IPS-11a (cell line): ENCODE measurements around the gene DCAF15.
"Not testable (repeated sequence)": the region's sequence is repeated elsewhere in the genome, so short reads cannot be mapped to it uniquely, and the experiment has no call there.

ENCODE experiments used
- H3K4me3 ChIP-seq: one replicate; pipeline ENCODE4 v1.5.1; 2013; ENCODE audit warnings: low read depth, low read length, control low read depth

DCAF15 gene

DNA sequence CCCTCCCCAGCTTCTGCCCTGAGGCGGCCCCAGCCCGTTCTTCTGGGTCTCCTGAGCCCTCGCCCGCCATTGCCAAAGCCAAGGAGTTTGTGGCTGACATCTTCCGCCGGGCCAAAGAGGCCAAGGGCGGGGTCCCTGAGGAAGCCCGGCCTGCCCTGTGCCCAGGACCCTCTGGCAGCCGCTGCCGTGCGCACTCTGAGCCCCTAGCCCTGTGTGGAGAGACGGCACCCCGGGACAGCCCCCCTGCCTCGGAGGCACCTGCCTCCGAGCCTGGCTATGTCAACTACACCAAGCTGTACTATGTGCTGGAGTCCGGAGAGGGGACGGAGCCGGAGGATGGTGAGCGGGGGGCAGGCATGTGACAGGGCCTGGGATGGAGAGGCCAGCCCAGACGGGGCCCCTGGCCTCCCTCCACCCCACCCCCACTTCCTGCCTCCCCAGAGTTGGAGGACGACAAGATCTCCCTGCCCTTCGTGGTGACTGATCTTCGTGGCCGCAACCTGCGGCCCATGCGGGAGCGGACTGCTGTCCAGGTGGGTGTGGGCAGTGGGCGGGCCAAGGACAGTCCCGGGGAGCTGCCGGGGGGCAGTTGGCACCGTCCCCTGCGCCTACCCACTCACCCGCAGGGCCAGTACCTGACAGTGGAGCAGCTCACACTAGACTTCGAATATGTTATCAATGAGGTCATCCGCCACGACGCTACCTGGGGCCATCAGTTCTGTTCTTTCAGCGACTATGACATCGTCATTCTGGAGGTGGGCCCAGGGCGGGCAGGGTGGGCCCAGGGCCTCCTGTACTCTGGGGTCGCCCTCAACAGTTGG is 7.0 kb downstream of the DCAF15 start:
- H3K4me3 ChIP-seq, result no peak overlapping the region

- no peak overlapping the region for H3K4me3 ChIP-seq
Measured at GRCh38 chr19:13959962-13960862, 7.9 kb downstream of the DCAF15 start.

GRCh38 chr19:13960863-13961784 is 8.8 kb downstream of the DCAF15 start:
- H3K4me3 ChIP-seq, result no peak overlapping the region

DNA sequence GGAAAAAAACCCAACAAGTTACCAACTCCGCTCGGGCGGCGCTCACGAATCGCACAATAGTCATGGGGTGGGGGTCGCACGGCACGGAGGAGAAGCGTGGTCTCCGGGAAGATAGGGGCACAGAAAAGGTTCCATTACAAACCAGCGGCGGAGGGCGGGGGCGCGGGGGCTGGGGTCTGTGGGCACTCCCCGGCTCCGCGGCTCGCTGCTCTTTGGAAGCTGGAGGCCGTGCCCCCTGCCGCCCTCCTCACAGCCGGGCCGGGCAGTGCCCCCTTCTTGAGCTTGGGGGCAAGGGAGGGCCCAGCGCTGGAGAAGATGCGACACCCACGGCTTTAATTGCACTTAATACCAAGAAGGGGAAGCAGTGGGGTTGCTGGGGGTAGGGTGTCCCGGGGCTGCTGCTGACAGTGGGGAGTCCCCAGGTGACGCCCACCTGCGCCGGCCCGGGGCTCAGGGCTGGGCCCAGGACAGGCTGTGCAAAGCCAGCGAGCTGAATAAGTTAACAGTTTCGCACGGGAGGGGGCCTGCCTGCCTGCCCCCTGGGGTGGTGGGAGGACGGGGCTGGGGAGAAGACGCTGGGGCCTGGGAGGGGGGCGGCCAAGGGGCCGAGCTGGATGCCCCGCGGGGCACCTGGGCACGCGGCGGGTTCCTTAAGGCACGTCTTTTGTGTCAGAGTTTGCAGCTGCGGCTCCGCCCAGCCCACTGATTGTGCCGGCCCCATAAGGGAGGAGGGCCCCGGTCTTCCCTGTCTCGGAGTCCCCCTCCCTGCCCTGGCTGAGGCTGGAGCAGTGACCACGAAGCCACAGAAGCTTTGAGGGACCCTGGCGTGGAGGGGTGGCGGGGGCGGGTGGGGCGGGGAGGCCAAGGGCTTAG is 9.8 kb downstream of the DCAF15 start:
- peak overlapping the region; percentile 13 for H3K4me3 ChIP-seq

GRCh38 chr19:13962699-13963602 is 10.6 kb downstream of the DCAF15 start:
- peak overlapping the region; percentile 41 for H3K4me3 ChIP-seq

- peak overlapping the region; percentile 41 for H3K4me3 ChIP-seq
Measured at GRCh38 chr19:13963603-13964105, 11.3 kb downstream of the DCAF15 start.

DNA sequence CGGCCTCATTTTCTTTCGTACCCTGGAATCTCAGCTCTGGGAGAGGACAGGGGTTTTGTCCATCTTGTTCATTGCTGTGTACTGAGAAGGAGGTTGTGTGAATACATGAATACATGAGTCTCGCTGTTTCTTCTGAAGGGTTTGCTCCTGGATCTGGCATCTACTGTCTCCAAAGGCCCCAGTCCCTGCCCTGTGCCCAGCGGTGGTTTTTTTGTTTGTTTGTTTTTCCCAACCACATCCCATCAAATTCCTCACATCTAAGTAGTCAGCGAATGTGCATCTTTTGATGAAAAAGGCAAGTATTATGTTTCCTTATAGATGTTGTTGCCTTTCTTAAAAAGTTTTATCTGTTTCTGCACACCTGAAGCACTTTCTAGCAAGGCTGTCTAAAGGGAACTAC is 12.5 kb downstream of the DCAF15 start:
- H3K4me3 ChIP-seq, result no peak overlapping the region

GRCh38 chr19:13965377-13965896 is 13.1 kb downstream of the DCAF15 start:
- H3K4me3 ChIP-seq, result no peak overlapping the region

DNA sequence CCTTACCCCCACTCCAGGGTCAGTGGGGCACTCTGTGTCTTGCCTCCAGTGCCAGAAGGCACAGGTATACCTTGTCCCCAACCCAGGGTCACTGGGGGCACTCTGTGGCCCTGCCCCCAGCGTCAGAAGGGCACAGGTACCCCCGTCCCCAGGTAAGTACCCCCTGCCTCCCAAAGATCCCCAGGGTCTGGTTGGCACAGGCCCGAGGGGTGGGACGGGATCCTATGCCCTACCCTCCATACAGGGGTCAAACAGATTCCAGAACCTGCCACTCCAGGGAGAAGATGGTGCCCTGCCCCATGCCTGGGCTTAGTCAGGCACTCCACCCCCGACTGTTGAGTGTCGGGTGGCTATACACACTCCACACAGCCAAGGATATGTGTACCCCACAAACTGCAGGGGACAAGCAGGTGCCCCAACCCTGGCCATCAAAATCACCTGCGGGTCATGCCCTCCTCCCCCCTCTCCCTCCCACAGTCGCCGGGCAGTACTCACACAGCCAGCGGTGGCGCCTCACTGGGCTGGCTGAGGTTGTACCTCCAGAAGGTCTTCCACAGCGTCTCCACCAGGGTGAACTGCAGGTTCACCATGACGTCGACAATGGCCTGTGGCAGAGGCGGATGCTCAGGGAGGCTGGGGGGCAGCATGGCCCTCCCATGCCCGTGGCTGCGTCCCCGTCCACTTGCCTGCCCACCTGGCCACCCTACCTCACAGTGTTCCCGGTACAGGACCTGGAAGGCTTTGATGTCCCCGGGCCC is 13.8 kb downstream of the DCAF15 start:
- no peak overlapping the region for H3K4me3 ChIP-seq

GRCh38 chr19:13966684-13967128 is 14.4 kb downstream of the DCAF15 start:
- H3K4me3 ChIP-seq, result no peak overlapping the region

GRCh38 chr19:13967206-13967605 is 14.9 kb downstream of the DCAF15 start:
- not testable (repeated sequence) for H3K4me3 ChIP-seq

DNA sequence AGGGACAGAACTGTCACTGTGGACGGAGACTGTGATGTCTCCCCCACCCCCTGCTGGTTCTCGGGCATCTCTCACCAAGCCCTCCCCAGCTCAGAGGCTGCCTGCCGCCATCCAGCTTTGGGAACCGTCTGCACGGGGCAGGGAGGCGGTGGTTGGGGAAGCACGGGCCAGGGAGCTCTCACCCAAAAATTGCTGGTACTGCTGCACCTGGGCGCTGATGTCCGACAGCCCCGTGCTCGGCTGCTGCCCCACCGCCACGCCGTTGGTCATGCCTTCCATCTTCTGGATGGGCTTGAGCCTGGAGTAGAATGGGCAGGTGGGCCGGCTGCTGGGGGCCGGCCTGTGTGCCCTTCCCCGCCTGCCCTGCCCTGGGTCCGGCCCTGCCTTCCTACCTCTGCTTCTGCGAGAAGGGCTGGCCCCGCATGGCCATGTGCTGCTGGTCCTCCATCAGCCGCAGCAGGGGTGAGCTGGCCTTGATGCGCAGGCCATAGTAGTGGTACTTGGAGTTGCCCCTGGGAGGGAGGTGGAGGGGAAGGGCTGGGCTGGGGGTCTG is 16.1 kb downstream of the DCAF15 start:
- H3K4me3 ChIP-seq, result no peak overlapping the region

DNA sequence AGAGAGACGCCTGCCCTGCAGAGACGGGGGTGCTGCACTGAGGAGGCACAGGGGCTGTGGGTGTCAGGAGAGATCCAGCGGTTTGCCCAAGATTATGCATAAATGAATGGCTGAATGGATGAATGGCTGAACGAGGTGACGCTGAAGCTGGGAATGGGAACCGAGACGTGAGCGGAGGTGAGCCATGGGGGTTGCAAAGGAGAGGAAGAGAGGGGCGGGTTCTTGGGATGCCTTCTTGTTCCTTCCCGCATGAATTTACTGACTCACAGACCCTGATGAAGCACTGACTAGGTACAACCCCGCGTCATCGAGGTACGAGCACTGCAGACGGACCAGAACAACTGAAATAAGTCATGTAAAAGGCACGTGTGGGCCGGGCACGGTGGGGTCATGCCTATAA is 16.7 kb downstream of the DCAF15 start:
- no peak overlapping the region for H3K4me3 ChIP-seq

- no peak overlapping the region for H3K4me3 ChIP-seq
Measured at GRCh38 chr19:13969897-13970296, 17.6 kb downstream of the DCAF15 start.

DNA sequence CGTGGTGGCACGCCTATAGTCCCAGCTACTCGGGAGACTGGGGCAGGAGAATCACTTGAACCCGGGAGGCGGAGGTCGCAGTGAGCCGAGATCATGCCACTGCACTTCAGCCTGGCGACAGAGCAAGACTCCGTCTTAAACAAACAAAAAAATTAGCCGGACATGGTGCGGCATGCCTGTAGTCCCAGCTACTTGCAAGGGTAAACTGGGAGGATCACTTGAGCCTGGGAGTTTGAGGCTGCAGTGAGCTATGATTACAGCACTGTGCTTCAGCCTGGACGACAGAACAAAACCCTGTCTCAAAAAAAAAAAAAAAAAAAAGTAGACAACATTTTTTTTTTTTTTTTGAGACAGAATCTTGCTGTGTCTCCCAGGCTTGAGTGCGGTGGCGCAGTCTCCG is 19.6 kb downstream of the DCAF15 start:
- not testable (repeated sequence) for H3K4me3 ChIP-seq

- H3K4me3 ChIP-seq, result no peak overlapping the region
Measured at GRCh38 chr19:13972368-13973155, 20.3 kb downstream of the DCAF15 start.

GRCh38 chr19:13973479-13973878 is 21.2 kb downstream of the DCAF15 start:
- H3K4me3 ChIP-seq, result not testable (repeated sequence)
